GM18519 (cell line): ENCODE measurements around the gene ATP2B2.
"Not testable (repeated sequence)": the region's sequence is repeated elsewhere in the genome, so short reads cannot be mapped to it uniquely, and the experiment has no call there.

Experiments
- ATAC-seq: cut with Tn5 transposase; IDR thresholded peaks from one replicate; pipeline ENCODE4 v1.9.1; 2021; ENCODE audit warnings: mild to moderate bottlenecking, moderate library complexity; ENCODE audit not compliant: unreplicated experiment, low FRiP score

ATP2B2 gene

DNA sequence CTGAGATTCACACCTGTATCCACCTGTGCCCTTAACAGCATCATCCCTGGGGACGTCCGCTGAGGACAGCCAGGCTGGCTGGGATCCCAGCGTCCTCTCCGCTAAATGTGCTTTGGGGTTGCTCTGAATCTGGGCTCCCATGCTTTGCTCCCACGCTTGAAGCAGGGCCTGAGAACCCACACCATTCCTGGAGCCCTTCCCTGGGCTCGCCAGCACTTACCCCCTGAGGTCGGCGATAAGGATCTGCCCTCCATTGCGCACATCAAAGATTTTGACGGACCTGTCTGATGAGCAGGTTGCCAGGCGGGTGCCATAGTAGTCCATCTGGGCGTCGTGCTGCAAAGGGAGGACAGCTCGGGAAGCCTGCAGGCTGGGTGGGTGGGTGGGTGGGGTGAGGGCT lies 190.3 kb downstream of the ATP2B2 start:
- no peak for ATAC-seq

DNA sequence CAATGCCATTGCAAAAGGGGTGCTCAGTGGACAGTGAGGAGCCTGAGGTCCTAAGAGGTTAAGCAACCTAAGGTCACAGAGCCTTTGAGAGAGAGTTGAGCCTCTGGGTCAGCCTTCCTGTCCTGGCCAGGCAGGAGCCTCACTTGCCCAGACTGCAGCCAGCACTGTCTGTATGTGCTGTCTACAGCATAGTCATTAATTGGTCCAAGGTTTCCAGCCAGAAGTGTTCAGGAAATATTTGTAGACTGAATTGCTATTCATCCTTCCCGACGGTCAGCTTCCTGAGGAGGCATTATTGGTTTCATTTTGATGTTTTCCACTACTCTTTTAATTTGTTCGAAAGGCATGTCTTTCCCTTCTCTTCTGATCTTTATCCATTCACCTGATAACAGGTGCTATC lies 192.5 kb downstream of the ATP2B2 start:
- ATAC-seq, result no peak

DNA sequence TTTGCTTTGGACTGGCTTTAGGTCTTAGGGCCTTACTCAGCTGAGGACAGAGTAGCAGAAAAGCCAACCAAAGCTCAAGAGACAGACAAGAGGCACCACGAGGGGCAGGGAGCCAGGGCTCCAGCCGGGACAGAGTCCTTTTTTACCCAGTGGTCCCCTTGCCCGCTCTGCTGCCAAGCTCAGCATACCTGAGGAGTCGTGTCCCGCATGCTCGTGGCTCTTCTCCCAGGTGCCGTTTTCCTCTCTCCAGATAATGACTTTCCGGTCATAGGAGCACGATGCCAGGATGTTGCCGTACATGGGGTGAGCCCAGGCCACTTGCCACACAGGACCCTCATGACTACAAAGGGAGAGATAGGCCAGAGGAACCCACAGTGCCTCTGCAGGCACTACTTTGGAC lies 193.0 kb downstream of the ATP2B2 start:
- ATAC-seq, result no peak

DNA sequence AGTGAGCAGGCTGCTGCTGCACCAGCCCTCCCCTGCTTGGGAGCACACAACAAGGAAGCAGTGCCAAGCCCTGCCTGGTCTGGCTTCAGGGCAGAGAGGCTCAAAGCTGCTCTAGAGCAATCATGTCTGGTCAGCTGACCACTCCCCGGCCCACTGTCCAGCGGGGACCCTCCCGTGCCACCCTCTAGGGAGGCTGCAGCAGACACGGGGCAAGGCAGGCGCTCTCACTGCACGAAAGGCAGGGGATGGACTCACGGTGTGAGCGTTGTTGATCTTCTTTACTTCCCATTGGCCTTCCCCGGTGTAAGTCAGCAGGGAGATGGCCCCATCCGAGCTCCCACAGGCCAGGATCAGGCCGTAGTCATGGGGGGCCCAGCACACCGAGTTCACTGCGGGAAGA lies 193.7 kb downstream of the ATP2B2 start:
- no peak for ATAC-seq

DNA sequence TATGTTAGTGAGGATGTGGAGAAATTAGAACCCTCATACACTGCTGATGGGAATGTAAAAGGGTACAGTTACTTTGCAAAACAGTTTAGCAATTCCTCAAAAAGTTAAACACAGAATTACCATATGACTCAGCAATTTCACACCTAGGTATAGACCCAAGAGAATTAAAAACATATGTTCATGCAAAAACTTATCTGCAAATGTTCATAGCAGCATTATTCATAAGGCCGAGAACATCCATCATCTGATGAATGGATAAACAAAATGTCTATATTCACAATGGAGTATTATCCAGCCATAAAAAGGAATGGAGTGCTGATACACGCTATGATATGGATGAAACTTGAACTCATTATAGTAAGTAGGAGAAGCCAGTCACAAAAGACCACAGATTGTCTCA lies 194.8 kb downstream of the ATP2B2 start:
- no peak for ATAC-seq

DNA sequence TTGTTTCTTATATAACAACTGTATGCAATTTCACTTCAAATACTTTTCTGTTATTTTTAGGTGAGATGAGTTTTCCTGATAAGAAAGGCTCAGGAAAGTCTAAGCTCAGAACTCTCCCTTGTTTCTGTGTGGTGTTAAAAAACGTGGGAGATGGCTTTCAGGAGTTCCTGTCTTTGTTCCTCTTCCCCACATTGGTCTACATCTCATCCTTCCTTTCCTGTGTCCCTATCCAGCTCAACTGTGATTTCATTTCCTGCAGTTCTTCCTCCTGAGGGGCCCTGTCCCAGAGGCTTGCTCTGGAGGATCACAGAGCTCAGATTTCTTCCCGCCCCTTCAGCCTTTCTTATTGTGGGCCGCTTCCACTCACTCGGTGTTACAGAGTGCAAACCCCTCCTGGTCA lies 195.7 kb downstream of the ATP2B2 start:
- no peak for ATAC-seq

DNA sequence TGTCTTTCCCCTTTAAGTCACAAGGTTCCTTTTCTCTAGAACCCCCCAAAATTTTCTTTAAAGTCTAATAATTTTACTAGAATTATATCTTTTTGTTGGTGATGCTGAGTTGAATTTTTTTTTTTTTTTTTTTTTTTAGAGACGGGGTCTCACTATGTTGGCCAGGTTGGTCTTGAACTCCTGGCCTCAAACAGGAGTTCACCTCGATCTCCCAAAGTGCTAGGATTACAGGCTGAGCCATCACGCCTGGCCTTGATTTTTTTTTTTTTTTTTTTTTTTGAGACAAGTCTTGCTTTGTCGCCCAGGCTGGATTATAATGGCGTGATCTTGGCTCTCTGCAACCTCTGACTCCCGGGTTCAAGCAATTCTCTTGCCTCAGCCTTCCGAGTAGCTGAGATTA lies 196.7 kb downstream of the ATP2B2 start:
- no peak for ATAC-seq

DNA sequence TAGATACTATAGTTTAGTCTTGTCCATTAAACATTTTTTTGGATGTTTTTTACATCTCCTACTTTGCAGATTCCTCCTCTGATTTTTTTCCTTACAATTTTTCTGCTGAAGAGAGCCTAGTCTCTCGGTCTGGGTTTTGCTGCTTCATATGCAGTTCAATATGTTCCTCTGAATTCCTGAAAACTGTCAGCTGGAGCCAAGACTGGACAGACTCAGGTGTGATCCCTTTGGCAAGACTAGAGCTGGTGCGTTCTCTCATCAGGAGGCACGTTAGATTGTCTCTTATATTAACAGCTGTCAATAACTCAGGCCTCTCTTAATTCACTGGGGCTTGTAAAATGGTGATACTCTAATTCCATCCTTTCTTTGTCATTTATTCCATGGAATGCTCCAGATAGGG lies 199.2 kb downstream of the ATP2B2 start:
- ATAC-seq, result no peak

DNA sequence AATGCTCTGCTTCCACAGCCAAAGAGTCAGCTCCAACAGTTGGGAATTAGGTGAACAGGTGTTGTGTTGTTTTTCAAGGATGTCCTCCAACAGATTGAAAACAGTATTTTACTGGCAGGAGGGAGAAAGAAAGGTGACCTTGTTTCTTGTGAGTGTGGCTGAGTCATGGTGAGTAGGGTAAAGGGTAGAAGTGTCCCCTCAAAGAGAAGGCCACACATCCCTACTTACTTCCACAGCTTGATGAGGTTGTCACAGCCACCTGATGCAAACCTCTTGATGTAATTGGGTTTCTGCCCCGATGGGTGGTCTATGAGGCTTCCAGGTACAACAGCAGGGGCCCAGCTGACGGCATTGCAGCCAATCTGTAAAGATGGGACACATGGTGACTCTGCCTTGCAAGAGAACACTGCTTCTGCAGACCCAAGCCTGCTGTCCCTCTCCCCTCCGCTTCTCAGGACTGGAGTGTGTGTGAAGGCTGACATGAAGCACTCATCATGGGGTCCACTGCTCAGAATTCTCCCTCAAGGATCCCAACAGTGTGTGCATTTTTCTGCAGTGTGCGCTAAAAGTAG lies 200.0 kb downstream of the ATP2B2 start:
- ATAC-seq, result no peak

DNA sequence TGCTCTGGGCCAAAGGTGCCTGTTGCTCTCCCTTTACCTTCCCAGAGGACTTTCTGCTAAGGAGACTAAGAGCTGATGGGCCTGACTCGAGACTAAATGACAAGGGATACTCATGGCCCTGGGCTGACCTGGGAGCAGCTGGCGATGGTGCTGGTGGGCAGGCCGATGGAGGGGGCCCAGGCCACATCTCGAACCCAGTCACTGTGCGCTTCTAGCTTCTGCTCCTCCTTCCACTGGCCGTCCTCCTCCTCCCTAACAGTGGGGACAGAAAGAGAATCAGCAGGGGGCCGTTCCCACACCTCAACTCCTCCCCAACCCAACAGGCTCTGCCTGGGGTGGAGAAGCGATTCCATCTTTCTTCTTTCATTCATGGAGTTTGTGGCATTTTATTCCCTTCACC lies 200.5 kb downstream of the ATP2B2 start:
- no peak for ATAC-seq

DNA sequence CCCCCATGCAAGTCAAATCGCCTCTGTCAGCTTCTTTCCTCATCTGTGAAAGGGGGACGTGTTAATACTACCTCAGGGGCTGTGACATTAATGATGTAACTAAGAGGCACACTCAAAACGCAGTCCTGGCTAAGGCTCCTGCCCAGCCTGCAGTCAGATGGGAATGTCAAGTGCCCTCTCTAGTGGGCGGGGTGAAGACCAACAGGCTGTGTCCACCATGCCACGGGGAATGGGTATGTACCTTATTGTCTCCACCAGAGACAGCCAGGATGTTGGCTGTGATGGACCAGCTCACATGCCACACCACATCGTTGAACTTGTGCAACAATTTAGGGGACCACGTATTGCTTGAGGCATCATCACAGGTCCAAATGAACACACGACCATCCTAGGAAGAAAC lies 201.6 kb downstream of the ATP2B2 start:
- ATAC-seq, result no peak

DNA sequence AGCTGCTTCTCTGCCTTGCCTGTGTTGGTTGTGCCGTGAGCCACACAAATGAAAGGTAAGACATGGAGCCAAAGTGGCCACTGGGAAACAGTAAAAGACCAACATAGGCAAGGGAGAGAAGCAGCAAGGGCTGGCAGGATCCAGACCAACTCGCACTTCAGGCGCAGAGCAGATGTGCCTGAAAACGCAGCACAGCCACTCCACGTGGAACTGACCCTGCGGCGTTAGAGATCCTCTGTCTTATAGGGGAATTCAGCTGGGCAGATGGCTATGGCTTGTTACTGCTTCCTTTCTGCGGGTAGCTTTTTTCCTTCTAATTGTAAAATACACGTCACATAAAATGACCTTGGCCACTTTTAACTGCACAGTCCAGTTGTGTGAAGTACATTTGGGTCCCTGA lies 202.3 kb downstream of the ATP2B2 start:
- ATAC-seq, result no peak

DNA sequence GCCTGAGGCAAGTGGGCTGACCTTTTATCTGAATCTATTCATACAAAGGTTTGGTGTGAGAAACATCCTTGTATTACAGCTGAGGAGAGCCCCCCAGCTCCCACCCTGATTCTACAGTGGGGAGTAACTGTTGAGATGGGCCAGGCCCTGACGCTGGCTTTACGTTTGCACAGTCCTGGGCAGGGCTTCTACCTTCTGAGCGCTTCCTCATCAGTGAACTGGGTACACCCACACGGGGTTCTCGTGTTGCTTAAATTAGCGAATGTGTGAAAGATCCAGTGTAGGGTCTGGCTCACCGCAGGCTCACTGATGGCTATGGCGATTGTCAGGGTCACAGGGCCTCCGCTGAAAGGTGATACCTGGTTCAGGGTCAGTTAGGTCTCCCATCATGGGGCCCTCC lies 205.3 kb downstream of the ATP2B2 start:
- no peak for ATAC-seq

DNA sequence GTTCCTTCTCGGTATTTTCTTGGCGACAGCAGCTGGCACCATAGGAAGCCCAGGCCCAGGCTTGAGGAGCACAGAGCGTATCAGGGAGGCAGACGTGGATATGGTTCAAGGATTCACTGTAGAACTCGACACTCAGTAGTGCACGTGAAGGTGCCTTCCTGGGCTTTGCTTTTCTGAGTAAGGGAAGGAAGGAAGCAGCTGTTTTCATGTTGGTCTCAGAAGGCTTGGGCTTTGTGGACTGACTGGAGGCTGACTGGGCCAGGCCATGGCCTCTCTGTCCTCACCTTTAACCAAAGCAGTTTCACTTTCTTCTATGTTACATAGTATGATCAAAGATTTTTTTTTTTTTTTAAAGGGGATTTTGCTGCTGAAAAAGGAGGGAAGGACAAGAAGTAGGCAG lies 205.7 kb downstream of the ATP2B2 start:
- ATAC-seq, result no peak

DNA sequence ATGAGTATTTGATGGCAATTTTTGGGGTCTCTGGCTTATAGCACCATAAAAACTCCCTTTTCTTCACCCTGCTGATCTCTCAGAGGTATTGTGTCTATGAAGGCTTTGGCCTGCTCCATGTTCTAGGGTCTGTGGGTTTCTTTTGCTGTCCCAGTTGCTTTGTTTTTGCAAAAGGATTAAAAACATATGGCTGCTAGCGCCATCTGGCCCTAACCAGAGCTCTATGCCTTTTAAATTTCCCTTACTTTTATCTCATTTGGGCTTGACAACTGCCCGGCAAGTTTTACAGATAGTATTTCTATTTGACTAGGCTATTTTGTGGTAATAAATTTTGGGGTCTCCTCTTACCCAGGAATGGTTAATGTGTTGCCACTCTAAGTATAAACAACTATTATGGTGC lies 206.2 kb downstream of the ATP2B2 start:
- no peak for ATAC-seq

DNA sequence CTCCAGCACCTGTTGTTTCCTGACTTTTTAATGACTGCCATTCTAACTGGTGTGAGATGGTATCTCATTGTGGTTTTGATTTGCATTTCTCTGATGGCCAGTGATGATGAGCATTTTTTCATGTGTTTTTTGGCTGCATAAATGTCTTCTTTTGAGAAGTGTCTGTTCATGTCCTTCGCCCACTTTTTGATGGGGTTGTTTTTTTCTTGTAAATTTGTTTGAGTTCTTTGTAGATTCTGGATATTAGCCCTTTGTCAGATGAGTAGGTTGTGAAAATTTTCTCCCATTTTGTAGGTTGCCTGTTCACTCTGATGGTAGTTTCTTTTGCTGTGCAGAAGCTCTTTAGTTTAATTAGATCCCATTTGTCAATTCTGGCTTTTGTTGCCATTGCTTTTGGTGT lies 207.3 kb downstream of the ATP2B2 start:
- not testable (repeated sequence) for ATAC-seq

DNA sequence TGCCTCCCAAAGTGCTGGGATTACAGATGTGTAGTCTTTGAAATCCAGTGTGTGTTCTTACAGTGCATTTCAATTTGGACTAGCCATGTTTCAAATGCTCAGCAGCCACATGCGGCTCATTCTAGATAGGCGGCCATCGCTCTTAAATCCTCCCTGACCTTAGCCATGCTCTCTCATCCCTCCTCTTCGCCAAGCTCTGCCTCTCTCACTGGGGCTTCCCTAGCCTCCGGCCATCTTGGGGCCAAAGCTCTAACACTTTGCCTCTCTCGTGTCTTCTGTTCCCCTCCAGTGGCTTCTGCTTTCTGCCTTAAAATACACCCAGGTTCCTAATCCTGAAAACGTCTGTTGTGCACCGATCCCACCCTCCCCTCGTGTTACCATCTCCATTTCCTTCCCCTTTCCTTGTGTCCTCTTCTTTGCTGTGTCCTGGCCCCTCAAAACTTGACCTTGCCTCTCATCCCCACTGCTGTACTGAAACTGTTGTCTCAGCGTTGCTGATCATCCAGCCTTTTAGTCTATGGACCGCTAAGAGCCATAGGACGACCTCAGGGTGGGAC lies 211.3 kb downstream of the ATP2B2 start:
- no peak for ATAC-seq

DNA sequence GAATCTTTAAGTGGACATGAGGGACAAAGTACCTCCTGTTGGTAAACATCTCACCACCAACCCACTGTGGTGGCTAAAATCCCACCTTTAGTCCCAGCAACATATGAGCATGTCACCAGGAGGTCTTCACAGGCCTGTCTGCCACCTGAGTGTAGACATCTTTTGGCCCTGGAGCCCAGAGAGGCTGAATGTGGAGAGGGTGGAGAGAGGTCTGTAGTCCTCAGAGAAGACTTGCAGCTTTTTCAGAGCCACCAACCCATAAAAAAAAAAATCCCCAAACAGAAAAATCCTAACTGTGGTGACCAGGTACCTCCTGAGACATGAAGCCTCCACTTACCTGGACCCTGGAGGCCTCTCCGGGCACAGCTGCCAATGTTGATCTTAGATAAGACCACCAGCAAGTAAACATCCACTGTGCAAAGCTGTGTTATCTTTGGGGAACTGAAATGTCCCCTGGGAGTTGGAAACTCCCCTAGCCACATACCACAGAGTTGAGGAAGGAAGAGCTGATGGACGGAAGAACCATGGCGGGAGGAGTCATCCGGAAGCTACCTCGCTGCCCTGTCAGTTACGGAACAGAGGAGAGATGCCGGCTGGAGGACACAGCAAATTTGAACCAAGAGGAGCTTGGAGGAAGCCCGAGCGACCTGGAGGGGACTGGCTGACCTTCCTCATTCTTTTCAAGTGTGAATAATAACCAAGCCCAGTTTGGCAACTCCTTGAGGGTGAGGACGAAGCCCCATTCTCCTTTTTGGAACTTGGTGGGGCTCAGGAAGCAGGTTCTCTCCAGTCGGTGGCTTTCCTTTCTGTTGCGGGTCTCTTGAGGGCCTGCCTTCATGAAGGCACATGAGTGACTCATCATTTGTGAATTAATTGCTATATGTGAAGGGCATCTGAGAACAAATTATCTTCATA lies 212.6 kb downstream of the ATP2B2 start, which contains the start of gene GHRL:
Gene GHRL, minus strand, starts transcription at position 443 of the 915 bp plus-strand sequence. CDS start 2,767 bp downstream, outside the sequence.
- no peak for ATAC-seq

DNA sequence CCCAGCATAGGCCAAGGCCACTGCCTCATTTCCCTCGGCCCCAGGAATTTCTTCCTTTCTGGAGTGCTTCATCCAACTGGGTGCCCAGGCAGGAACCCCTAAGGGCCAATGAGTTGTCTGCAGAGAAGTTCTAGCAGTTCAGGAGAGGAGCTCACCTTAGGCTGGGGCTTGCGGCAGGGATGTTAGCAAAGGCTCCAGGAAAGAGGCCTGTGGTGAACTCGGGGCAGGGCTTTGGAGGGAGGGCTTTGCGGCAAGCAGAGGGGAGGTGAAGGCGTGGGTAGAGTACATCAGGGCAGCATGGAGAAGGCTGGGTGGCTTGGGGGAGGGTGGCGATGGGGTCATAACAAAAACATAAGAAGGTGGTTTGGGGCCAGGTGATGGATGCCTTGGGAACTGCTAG lies 213.7 kb downstream of the ATP2B2 start:
- no peak for ATAC-seq

DNA sequence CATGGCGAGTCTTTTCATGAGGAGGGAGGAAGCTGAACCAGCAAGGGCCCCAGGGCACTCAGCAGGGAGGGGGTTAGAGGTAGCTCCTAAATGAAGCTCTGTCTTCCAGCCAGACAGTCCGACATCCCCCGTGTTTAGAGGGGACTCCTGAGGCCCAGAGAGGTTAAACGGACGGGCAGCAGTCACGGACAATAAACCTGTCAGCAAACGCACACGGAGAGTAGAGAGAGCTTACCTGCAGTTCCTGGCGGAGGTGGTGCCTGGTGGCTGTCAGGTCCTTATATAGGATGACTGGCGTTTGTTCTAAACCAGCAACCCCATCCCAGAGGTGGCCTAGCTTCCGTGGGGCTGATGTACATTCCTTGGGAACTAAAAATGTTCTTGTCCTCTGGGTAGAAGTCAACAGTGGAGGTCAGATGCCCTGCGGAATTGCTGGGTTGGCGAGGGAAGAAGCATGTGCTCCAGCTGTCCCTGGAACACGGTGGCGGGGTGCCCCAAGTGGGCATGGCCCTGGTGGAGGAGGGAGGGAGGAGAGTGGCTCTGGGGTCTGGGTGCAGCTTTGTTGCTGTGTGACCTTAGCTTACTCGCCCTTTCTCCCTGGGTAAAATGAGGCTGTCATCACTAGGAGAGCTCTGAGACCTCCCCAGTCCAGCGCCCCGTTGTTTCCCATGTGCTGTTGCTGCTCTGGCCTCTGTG lies 214.8 kb downstream of the ATP2B2 start:
- no peak for ATAC-seq

DNA sequence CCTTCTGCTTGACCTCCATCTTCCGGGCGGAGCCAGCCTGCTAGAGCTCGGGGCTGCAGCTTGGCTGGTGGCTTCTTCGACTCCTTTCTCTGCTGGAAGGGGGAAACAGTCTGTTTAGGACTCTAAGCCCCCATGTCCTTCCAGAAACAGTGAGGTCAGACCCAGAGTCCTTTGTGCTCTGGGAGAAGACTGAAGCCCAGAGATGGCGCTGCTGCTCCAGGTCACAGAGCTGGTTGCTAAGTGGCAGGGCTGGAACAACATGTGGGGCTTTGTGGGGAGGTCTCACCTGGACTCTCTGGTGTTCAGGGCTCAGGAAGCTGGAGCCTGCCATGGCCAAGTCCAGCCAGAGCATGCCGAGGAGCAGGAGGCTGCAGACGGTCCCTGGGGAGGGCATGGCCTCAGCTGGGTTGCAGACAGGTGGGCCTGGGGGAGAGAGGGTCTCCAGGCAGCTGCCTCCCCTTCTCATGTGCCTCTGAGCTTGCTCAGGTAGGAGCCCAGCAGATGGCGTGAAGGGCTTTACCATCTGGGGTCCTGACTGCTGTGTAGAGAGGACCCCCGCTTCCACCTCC lies 215.5 kb downstream of the ATP2B2 start:
- no peak for ATAC-seq
